Type B pancreatic cell (in vitro differentiated cells): ENCODE results near the gene ZCCHC24. TPM values are rescaled to one million over a fixed set of nuclear protein-coding genes. Genes with fewer than 3 reads are reported as not detected.

Experiments
- DNase-seq: peaks from one replicate; pipeline ENCODE4 v3.0.0; 2021; ENCODE audit warnings: mixed read lengths; ENCODE audit not compliant: unreplicated experiment; ENCODE audit errors: extremely low spot score
- H3K27ac Mint-ChIP-seq: 2 replicates; pipeline ENCODE4 v1.8.0; 2021; ENCODE audit warnings: mild to moderate bottlenecking, mixed read lengths
- H3K27me3 Mint-ChIP-seq: 2 replicates; pipeline ENCODE4 v1.8.0; 2021; ENCODE audit warnings: mixed read lengths
- H3K36me3 Mint-ChIP-seq: 2 replicates; pipeline ENCODE4 v1.8.0; 2021; ENCODE audit warnings: mixed read lengths
- H3K4me1 Mint-ChIP-seq: one replicate; pipeline ENCODE4 v1.8.0; 2021; ENCODE audit warnings: mixed read lengths; ENCODE audit not compliant: unreplicated experiment
- H3K4me3 Mint-ChIP-seq: 2 replicates; pipeline ENCODE4 v1.8.0; 2021; ENCODE audit warnings: mild to moderate bottlenecking, mixed read lengths
- H3K9me3 Mint-ChIP-seq: 2 replicates; pipeline ENCODE4 v1.8.0; 2021; ENCODE audit warnings: mixed read lengths
- CTCF ChIP-seq: fragments of 200-600 bp; sonication (generic); conservative IDR thresholded peaks from 2 replicates; pipeline ENCODE4 v1.5.0; 2021; ENCODE audit warnings: antibody characterized with exemption, mild to moderate bottlenecking
- total RNA-seq: library from RNA; stranded (reverse); gene quantifications from 2 replicates; pipeline ENCODE4 v1.2.1, GENCODE V29; 2021; ENCODE audit warnings: low replicate concordance

Gene ZCCHC24
- total RNA-seq, 1 donor from 2014 or later, result 29.1 TPM

- Mint-ChIP-seq H3K27ac (no peak overlapping the region), H3K36me3 (peaks cover 4% of the 10 kb centered on the region), H3K4me3 (no peak overlapping the region), H3K9me3 (no peaks in the 10 kb centered on the region), H3K27me3 (no peaks in the 10 kb centered on the region), H3K4me1 (peaks cover 14% of the 10 kb centered on the region)
- no peak for TF ChIP-seq CTCF
- no peak for DNase-seq
These were observed 28.7 kb downstream of the ZCCHC24 start for GRCh38 chr10:79416578-79417255.

- H3K4me3 Mint-ChIP-seq, result no peak overlapping the region
- H3K27ac Mint-ChIP-seq, result no peak overlapping the region
- H3K9me3 Mint-ChIP-seq, result no peaks in the 10 kb centered on the region
- H3K27me3 Mint-ChIP-seq, result no peaks in the 10 kb centered on the region
- no peak for TF ChIP-seq CTCF
- no peak for DNase-seq
- peaks cover 4% of the 10 kb centered on the region for H3K36me3 Mint-ChIP-seq
- peaks cover 14% of the 10 kb centered on the region for H3K4me1 Mint-ChIP-seq
These were observed 29.5 kb downstream of the ZCCHC24 start for GRCh38 chr10:79415736-79416577.

GRCh38 chr10:79414714-79415113 lies 30.7 kb downstream of the ZCCHC24 start:
- TF ChIP-seq CTCF, result no peak
- H3K9me3 Mint-ChIP-seq, result no peaks in the 10 kb centered on the region
- DNase-seq, result no peak
- peaks cover 3% of the 10 kb centered on the region for H3K27me3 Mint-ChIP-seq
- peaks cover 8% of the 10 kb centered on the region for H3K36me3 Mint-ChIP-seq
- no peak overlapping the region for H3K4me3 Mint-ChIP-seq
- peaks cover 23% of the 10 kb centered on the region for H3K4me1 Mint-ChIP-seq
- H3K27ac Mint-ChIP-seq, result no peak overlapping the region

GRCh38 chr10:79413196-79413595 lies 32.2 kb downstream of the ZCCHC24 start:
- Mint-ChIP-seq H3K4me1 (peaks cover 20% of the 10 kb centered on the region), H3K9me3 (no peaks in the 10 kb centered on the region)
- no peak for TF ChIP-seq CTCF

GRCh38 chr10:79412516-79412915 lies 32.9 kb downstream of the ZCCHC24 start:
- peaks cover 8% of the 10 kb centered on the region for H3K36me3 Mint-ChIP-seq
- TF ChIP-seq CTCF, result no peak
- no peak for DNase-seq
- no peaks in the 10 kb centered on the region for H3K9me3 Mint-ChIP-seq
- peaks cover 22% of the 10 kb centered on the region for H3K4me1 Mint-ChIP-seq
- peaks cover 3% of the 10 kb centered on the region for H3K27me3 Mint-ChIP-seq
- H3K27ac Mint-ChIP-seq, result no peak overlapping the region
- H3K4me3 Mint-ChIP-seq, result no peak overlapping the region

More at GRCh38 chr10:79413196-79413595, 32.2 kb downstream of the ZCCHC24 start:
- Mint-ChIP-seq H3K4me3 (no peak overlapping the region), H3K36me3 (peaks cover 8% of the 10 kb centered on the region), H3K27ac (no peak overlapping the region), H3K27me3 (peaks cover 3% of the 10 kb centered on the region)
- no peak for DNase-seq
